Esophagus muscularis mucosa (tissue), 4 donors: ENCODE results near the gene SHOC2.

Source experiments
- EP300 ChIP-seq: sonication (generic); formaldehyde crosslinking; IDR thresholded peaks from one replicate; pipeline ENCODE4 v1.6.1; 2017; ENCODE audit warnings: antibody characterized with exemption
- POLR2A ChIP-seq: fragments of 450-650 bp; IDR thresholded peaks from one replicate; pipeline ENCODE4 v1.6.1; 2017; ENCODE audit warnings: antibody characterized with exemption, moderate library complexity, mild to moderate bottlenecking, low read depth
- POLR2AphosphoS5 ChIP-seq, 2 donors: sonication (generic); formaldehyde crosslinking; IDR thresholded peaks; one replicate each; pipeline ENCODE4 v1.6.1; 2017; ENCODE audit warnings: antibody characterized with exemption in 2 of 2
- TF ChIP-seq, protein P1 (sequence below), 3 experiments: fragments of 200-600 bp in 2 of 3; fragments of 450-650 bp in 1 of 3; sonication (generic) in 2 of 3; IDR thresholded peaks; one replicate each; pipeline ENCODE4 v1.5.1; 2017 to 2019; ENCODE audit warnings: antibody characterized with exemption in 3 of 3, mild to moderate bottlenecking in 2 of 3, moderate library complexity in 1 of 3

GRCh38 chr10:110871298-110872084, 47.9 kb upstream of the SHOC2 start, which contains the start of gene PDCD4:
- TF ChIP-seq, protein P1, sequence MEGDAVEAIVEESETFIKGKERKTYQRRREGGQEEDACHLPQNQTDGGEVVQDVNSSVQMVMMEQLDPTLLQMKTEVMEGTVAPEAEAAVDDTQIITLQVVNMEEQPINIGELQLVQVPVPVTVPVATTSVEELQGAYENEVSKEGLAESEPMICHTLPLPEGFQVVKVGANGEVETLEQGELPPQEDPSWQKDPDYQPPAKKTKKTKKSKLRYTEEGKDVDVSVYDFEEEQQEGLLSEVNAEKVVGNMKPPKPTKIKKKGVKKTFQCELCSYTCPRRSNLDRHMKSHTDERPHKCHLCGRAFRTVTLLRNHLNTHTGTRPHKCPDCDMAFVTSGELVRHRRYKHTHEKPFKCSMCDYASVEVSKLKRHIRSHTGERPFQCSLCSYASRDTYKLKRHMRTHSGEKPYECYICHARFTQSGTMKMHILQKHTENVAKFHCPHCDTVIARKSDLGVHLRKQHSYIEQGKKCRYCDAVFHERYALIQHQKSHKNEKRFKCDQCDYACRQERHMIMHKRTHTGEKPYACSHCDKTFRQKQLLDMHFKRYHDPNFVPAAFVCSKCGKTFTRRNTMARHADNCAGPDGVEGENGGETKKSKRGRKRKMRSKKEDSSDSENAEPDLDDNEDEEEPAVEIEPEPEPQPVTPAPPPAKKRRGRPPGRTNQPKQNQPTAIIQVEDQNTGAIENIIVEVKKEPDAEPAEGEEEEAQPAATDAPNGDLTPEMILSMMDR (IDR thresholded peaks at IDR 0.05) = no peak
- TF ChIP-seq POLR2A (peak; percentile 70), EP300 (no peak), POLR2AphosphoS5 (IDR thresholded peaks at IDR 0.05) (peak; percentile 94 to 98)
